ENCODE measurements around the gene IBTK. TPM values are rescaled to one million over a fixed set of nuclear protein-coding genes. Genes with fewer than 3 reads are reported as not detected.

The IBTK gene
- total and polyA plus RNA-seq, 2 of the 4 experiments (the other 2 are of a cell fraction), result 9.7 to 45.0 TPM

GRCh38 chr6:82143041-82143481 lies 104.5 kb downstream of the IBTK start:
- Histone ChIP-seq H3K9me3 (ENCODE audit: control insufficient read depth, insufficient read depth, low read length) (no peaks in the 10 kb centered on the region), H2AK5ac (ENCODE audit: low read depth, low read length) (no peak overlapping the region), H3K4ac (ENCODE audit: low read depth, low read length) (no peak overlapping the region), H3K56ac (ENCODE audit: extremely low read depth, insufficient read depth, low read length) (no peak overlapping the region), H3K9ac (ENCODE audit: low read depth, low read length) (no peak overlapping the region), H2BK20ac (ENCODE audit: low read depth, low read length) (no peak overlapping the region), H2BK120ac (ENCODE audit: low read depth, low read length) (no peak overlapping the region; the same call in 1 of the 2 replicates), H3K27me3 (ENCODE audit: control insufficient read depth, insufficient read depth, low read length) (no peaks in the 10 kb centered on the region), H3K4me3 (ENCODE audit: insufficient read depth, low read depth, low read length) (no peak overlapping the region), H3K14ac (replicated peaks; ENCODE audit: low read depth, low read length) (peak overlapping the region; percentile 1; the same call in 1 of the 2 replicates), H3K27ac (ENCODE audit: insufficient read depth, low read length) (no peak overlapping the region), H3K18ac (ENCODE audit: low read depth, low read length) (no peak overlapping the region), H2BK5ac (ENCODE audit: low read depth, low read length, poor library complexity, severe bottlenecking) (no peak overlapping the region), H4K8ac (ENCODE audit: low read depth in 2 of 2, low read length in 2 of 2) (peak overlapping the region in 1 of 2 experiments; percentile 9; a peak in 1 of 4 replicates), H3K4me2 (ENCODE audit: low read depth, low read length) (no peak overlapping the region), H4K20me1 (ENCODE audit: insufficient read depth, low read length) (0 out of 2 replicates have a peak, but pooled peaks cover 4% of the 10 kb centered on the region), H3K36me3 (ENCODE audit: control insufficient read depth, insufficient read depth, low read length) (no peaks in the 10 kb centered on the region), H3K23ac (ENCODE audit: low read depth, low read length) (no peak overlapping the region), H4K91ac (ENCODE audit: insufficient read depth, low read depth, low read length) (no peak overlapping the region), H4K5ac (ENCODE audit: low read depth, low read length) (no peak overlapping the region), H3K9me1 (ENCODE audit: insufficient read depth, low read length) (peaks cover 4% of the 10 kb centered on the region), H2BK15ac (ENCODE audit: low read depth, low read length) (no peak overlapping the region), H2AFZ (replicated peaks; ENCODE audit: low read length, poor library complexity) (no peak overlapping the region), H2AK9ac (replicated peaks; ENCODE audit: low read depth, low read length, poor library complexity) (no peak overlapping the region), H3K4me1 (ENCODE audit: control insufficient read depth, insufficient read depth, low read length) (peaks cover 3% of the 10 kb centered on the region), H3K79me1 (ENCODE audit: low read depth in 1 of 2, low read length in 2 of 2) (no peaks in the 10 kb centered on the region)
- CTCF ChIA-PET, result no interaction called here
- ATAC-seq (ENCODE audit: low read depth), result no peak
- dilution Hi-C loops (cut with HindIII; ENCODE audit: low sequenced_read_pairs, unreplicated experiment), result no loop called here
- peak; percentile 23 for DNase-seq
- intact Hi-C loops (cut with micrococcal nuclease), result no loop called here
- TF ChIP-seq USF2 (IDR thresholded peaks at IDR 0.05; ENCODE audit: low read depth, low read length) (no peak), CEBPB (IDR thresholded peaks at IDR 0.05; ENCODE audit: low read depth, low read length) (peak; percentile 57; the same call in 1 of the 2 replicates)
- POLR2A ChIA-PET (ENCODE audit: unreplicated experiment), result no interaction called here
- BruUV-seq (replicated peaks), result no TSS peak
- WGBS, 2 experiments (ENCODE audit: extremely low coverage in 2 of 2, insufficient read length in 1 of 2), result no CpG with 5 or more reads among the region's 10 CpGs
- in situ Hi-C loops (cut with MboI; ENCODE audit: low sequenced_read_pairs), result no loop called here

Data from IMR-90 (cell line).